Upper lobe of left lung (tissue), 4 donors: ENCODE results near the gene FOCAD.

ENCODE experiments used
- CTCF ChIP-seq, 6 experiments: fragments of 450-650 bp in 4 of 6; fragments of 200-600 bp in 2 of 6; sonication (generic) in 2 of 6; IDR thresholded peaks; one replicate each; pipeline ENCODE4 v1.5.1; 2016 to 2019; ENCODE audit warnings: antibody characterized with exemption in 6 of 6
- POLR2A ChIP-seq, 4 donors: fragments of 450-650 bp; IDR thresholded peaks; one replicate each; pipeline ENCODE4 v1.5.1; 2016 to 2017; ENCODE audit warnings: antibody characterized with exemption in 4 of 4, mild to moderate bottlenecking in 2 of 4

GRCh38 chr9:20948703-20949102 is 264.6 kb downstream of the FOCAD start:
- no peak for TF ChIP-seq CTCF (IDR thresholded peaks at IDR 0.05)
- TF ChIP-seq POLR2A (IDR thresholded peaks at IDR 0.05) = no peak
